GM20431 (cell line): ENCODE results near the gene UGT2B17.
"Not testable (repeated sequence)": the region's sequence is repeated elsewhere in the genome, so short reads cannot be mapped to it uniquely, and the experiment has no call there.

Experiments
- in situ Hi-C: fragments of 300-500 bp; cut with MseI, MboI; formaldehyde crosslinking; loops from one replicate; pipeline ENCODE4 v1.15.0; 2020; ENCODE audit warnings: low sequenced_read_pairs; ENCODE audit not compliant: unreplicated experiment

The UGT2B17 gene

GRCh38 chr4:68576272-68577125 lies at the start of gene UGT2B17:
UGT2B17 (minus strand) TSS chr4:68576322; CDS start chr4:68568484, 7,838 bp downstream.
- in situ Hi-C loops, result no loop called here

- in situ Hi-C loops, result not testable (repeated sequence)
Measured at GRCh38 chr4:68622731-68623130, 46.6 kb upstream of the UGT2B17 start.

GRCh38 chr4:68617003-68617698 lies 41.0 kb upstream of the UGT2B17 start:
- in situ Hi-C loops, result no loop called here

- in situ Hi-C loops, result no loop called here
Measured at GRCh38 chr4:68615699-68616422, 39.7 kb upstream of the UGT2B17 start.

GRCh38 chr4:68613752-68614151 lies 37.6 kb upstream of the UGT2B17 start:
- in situ Hi-C loops, result no loop called here

GRCh38 chr4:68606240-68606639 lies 30.1 kb upstream of the UGT2B17 start:
- in situ Hi-C loops, result no loop called here

- in situ Hi-C loops, result no loop called here
Measured at GRCh38 chr4:68599150-68599549, 23.0 kb upstream of the UGT2B17 start.

GRCh38 chr4:68597482-68597881 lies 21.4 kb upstream of the UGT2B17 start:
- in situ Hi-C loops, result no loop called here

- in situ Hi-C loops, result no loop called here
Measured at GRCh38 chr4:68594678-68595077, 18.6 kb upstream of the UGT2B17 start.

- in situ Hi-C loops, result no loop called here
Measured at GRCh38 chr4:68593112-68593511, 17.0 kb upstream of the UGT2B17 start.

- in situ Hi-C loops, result no loop called here
Measured at GRCh38 chr4:68592673-68593072, 16.6 kb upstream of the UGT2B17 start.

GRCh38 chr4:68591204-68591603 lies 15.1 kb upstream of the UGT2B17 start:
- in situ Hi-C loops, result no loop called here

GRCh38 chr4:68589790-68590189 lies 13.7 kb upstream of the UGT2B17 start:
- in situ Hi-C loops, result no loop called here

- in situ Hi-C loops, result no loop called here
Measured at GRCh38 chr4:68582339-68582717, 6.2 kb upstream of the UGT2B17 start.

- in situ Hi-C loops, result no loop called here
Measured at GRCh38 chr4:68581383-68582338, 5.5 kb upstream of the UGT2B17 start.

- in situ Hi-C loops, result no loop called here
Measured at GRCh38 chr4:68577590-68577989, 1.5 kb upstream of the UGT2B17 start.

- in situ Hi-C loops, result not testable (repeated sequence)
Measured at GRCh38 chr4:68575636-68576035, 486 bp downstream of the UGT2B17 start.

- in situ Hi-C loops, result no loop called here
Measured at GRCh38 chr4:68575081-68575480, 1.0 kb downstream of the UGT2B17 start.

GRCh38 chr4:68572653-68573170 lies 3.4 kb downstream of the UGT2B17 start:
- in situ Hi-C loops, result no loop called here
